Islet of Langerhans (tissue), 1 donor: ENCODE results near the gene CTAG2.
"Not testable (repeated sequence)": the region's sequence is repeated elsewhere in the genome, so short reads cannot be mapped to it uniquely, and the experiment has no call there.

Source experiments
- FAIRE-seq: peaks from one replicate; lab custom pipeline; 2011; peaks lifted over from hg19 to GRCh38; lab: Jason Lieb, UNC

CTAG2 gene

DNA sequence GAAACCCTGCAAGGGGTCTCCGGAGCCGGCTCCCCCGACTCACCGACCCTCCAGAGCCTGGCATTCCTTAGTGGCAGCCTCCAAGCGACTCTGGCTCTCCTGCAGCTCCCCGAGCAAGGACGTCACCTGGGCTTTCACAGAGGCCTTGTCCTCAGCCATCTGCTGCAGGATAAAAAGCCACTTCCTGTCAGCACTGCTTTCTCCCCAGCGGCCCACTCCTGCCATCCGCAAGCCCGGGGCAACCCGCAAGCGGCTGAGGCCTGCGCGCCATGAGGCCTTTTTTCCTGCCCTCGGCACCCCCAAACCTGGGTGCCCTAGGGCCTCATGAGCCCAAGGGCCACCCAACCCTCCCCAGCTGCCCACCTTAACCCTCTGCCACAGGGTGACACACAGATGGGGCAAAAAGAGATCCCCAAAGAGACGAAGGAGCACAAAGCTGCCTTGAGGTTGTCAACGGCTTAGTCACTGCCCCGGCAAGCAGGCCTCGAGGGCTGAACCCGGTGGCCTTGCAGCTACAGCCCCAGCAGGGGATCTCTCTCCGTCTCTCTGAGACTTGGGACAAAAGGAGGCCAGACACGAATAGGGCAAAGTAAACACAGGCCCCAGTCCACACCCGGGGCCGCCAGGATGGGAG lies 7.5 kb downstream of the CTAG2 start:
- not testable (repeated sequence) for FAIRE-seq

DNA sequence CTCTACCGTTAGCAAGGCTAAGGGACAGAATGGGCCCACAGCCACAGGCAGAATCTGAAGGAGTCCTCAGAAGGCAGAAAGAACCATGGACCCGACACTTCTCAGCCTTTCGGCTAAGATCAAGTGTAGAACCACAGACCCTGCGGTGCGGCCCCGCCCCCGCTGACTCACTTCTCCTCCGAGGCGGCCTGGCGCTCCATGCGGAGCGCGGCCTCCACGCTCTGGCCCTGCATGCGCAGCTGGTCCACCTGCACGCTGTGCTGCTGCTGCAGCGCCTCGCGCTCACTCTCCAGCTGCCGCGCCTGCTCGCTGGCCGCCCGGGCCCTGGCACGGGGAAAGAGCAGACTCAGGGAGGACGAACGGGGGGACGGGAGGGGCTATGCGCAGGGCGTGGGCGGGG lies 9.7 kb downstream of the CTAG2 start:
- not testable (repeated sequence) for FAIRE-seq

DNA sequence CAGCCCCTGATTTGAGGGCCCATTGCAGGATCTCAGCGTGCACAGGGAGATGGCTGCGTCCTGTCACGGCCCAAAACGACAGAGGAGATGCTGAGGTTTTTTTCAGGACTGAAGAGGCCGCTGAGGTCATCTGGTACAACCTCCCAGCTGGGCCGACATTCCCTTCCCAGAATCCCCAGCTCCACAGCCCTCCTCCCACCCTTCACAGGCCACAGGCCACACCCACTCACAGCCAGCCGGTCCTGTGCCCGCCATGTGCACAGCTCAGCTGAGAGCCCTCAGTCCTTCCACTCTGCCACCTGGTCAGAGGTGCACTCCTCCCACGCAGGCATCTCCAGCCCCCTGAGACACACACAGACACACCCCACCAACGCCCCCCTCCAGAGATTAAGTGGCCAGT lies 11.6 kb downstream of the CTAG2 start:
- not testable (repeated sequence) for FAIRE-seq

DNA sequence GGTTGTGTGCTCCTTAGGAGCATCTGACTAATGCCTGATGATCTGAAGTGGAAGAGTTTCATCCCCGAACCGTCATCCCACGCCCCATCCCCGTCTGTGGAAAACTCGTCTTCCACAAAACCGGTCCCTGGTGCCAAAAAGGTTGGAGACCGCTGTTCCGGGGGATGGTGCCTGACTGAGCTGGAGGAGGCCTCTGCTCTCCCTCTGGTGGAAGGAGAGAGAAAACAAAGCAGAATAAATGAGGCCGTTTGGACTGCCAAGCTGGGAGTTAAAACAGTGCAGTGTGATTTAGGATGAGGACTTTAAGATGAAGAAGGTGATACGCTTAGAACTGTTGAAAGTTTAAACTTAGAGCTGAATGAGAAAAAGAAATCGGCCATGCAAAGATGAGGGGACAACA lies 19.7 kb downstream of the CTAG2 start:
- not testable (repeated sequence) for FAIRE-seq

DNA sequence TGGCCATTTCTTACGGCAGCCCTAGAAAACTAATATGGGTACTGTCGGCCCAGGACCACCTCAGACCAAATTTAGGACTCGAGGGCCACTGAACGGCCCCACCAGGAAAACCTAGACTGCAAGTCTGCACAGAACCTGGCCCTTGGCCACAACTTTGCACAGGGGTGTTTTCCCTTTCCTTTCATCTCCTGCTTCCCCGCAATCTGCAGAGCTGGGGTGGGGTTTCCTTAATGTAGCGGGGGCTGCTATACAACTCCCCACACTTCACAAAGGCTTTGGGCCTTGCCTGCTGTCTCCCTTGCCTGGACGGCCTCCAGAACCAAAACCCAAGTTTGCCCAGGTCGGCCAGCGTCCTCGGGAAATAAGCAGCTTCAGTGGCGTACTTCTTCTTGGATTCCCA lies 22.4 kb downstream of the CTAG2 start:
- not testable (repeated sequence) for FAIRE-seq

DNA sequence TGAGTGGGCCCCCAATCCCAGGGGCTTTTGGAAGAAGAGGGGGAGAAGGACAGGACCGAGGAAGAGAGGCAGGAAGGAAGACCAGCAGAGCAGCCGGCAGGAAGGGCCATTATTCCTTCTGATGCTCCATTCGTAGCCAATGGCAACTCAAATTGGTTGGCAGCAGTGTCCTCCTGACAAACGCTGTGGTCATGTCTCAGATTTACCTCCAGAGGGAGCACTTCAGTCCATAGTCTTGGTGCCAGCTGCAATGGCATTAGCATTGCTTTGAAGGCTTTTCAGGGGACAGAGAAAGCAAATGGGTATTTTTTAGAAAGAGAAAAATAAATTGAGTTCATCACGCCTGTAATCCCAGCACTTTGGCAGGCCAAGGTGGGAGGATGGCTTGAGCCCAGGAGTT lies 24.4 kb downstream of the CTAG2 start:
- not testable (repeated sequence) for FAIRE-seq

DNA sequence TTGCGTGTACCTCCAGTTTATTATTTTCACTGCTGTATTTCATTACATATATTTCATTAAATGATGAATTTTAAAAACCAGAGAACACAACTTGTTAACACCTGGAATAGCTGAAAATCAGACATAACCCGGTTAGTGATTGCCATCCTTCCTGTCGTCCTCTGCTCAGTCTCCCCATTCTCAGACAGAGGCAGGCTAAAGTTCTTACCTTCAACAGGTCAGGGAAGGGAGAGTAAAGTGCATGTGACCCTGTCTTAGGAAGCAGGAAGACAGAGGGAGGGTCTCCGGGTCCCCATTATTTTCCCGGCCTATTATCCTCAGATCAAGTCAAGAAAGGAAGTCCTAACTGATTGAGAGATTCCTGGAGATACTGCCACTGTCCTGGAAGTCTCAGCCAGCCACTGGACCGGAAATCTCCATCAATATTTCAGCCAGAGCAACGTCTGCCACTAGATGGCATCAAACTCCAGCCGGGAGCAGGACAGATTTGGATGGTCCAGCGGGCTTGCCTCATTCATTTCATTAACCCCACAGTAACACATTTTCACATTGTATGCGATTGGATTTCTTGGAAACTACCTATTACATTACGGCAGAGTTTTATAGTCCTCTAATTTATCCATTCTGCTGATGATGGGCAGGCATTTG lies 32.5 kb downstream of the CTAG2 start:
- FAIRE-seq, result peak; percentile 81

DNA sequence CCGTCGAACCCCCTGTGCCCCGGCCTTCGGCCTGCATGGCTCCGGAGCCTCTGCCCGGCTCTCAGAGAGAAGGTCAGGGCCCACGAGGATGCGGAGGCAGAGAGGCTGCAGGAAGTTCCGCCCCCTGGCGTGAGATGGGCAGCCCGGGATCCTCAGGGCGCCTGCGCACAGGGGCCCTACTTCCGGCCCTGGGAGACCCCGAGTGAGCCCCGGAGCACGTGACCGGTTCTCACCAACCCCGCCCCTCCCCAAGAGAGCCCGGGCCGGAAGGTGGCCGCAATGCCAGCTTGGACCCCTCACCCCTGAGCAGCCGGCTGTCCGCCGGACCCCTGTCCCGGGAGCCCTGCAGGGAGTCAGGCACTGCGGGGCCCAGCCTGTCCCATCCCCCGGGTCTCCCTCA lies 34.2 kb downstream of the CTAG2 start, which contains the start of gene CTAG1B:
CTAG1B (minus strand) TSS at position 101 of the 400 bp plus-strand sequence; CDS start at position 37, 64 bp downstream.
- not testable (repeated sequence) for FAIRE-seq

DNA sequence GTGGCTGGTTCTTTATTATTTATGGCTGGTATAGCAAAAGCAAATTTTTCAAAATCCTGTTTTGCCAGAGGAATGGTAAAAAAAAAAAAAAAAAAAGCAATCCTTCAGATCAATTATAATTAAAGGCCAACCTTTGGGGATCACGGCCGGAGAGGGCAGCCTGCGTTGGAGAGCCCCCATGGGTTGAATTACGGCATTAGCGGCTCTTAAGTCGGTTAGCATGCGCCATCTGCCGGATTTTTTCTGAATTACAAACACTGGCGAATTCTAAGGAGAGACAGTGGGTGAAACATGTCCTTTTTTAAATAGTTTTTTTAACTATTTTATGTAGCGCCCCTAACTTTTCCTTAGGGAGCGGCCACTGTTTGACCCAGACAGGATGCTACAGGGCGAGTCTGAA lies 39.8 kb downstream of the CTAG2 start:
- not testable (repeated sequence) for FAIRE-seq

DNA sequence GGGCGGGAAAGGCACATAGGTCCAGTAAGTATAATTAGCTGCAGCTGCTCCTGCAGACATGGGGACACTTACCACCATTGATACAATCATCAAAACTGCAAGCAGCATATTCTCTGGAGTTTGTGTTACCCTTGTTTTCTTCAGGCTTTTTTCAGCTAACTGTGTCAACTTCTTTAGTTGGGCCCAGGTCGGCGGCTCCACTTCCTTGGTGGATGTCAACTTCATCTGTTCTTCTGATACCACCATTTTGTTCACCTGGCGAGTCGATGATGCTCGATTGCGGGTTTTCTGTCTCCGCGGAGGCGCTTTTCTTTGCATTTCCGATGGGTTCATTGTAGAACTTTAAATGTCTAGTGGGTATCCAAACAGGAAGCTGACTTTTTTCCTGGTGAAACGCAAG lies 42.2 kb downstream of the CTAG2 start:
- FAIRE-seq, result not testable (repeated sequence)

DNA sequence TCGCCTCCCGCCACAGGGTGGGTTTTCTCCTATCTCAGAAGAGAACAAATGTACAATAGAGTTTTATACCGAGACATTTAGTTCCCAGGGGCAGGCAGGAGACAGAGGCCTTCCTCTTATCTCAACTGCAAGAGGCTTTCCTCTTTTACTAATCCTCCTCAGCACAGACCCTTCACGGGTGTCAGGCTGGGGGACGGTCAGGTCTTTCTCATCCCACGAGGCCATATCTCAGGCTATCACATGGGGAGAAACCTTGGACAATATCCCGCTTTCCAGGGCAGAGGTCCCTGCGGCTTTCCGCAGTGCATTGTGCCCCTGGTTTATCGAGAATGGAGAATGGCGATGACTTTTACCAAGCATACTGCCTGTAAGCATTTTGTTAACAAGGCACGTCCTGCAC lies 44.6 kb downstream of the CTAG2 start:
- FAIRE-seq, result not testable (repeated sequence)

DNA sequence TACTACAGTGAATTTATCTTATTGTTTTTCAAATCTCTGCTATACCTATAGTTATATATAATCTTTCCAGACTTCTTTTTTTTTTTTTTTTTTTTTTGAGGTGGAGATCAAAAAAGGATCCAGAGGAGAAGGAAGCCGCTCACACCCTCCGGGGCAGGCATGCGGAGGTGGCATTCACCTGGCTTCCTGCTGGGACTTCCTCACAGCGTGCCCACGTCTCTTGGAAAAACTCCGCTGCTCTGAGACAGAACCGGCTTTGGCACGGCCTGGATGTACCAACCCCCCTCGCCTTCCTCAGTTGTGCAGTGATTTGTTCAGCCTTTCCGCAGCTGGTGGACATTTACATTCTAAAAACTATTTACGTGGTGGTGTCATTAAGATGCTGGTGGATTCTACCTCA lies 45.4 kb downstream of the CTAG2 start:
- not testable (repeated sequence) for FAIRE-seq

DNA sequence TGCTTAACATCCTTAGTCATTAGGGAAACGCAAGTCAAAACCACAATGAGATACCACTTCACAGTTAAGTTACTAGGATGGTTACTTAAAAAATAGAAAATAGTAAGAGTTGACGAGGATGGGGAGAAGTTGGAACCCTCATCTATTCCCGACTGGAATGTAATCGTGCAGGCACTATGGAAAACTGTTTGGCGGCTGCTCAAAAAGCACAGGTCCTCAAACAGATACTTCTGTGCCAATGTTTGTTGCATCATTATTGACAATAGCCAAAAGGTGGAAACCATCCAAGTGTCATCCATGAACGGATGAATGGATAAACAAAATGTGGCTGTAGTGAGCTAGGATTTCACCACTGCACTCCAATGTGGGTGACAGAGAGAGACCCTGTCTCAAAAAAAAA lies 46.0 kb downstream of the CTAG2 start:
- FAIRE-seq, result no peak

DNA sequence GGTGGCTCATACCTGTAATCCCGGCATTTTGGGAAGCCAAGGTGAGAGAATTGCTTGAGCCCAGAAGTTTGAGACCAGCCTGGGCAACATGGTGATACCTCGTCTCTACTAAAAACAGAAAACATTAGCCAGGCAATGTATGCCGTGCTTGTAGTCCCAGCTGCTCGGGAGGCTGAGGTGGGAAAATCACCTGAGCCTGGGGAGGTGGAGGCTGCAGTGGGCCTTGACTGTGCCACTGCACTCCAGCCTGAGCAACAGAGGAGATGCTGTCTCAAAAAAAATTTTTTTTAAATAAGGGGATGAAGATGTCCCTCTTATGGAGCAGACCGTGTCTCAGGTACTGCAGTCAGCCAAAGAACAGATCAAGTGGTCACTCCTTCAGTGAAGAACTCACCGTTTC lies 47.8 kb downstream of the CTAG2 start:
- FAIRE-seq, result no peak

DNA sequence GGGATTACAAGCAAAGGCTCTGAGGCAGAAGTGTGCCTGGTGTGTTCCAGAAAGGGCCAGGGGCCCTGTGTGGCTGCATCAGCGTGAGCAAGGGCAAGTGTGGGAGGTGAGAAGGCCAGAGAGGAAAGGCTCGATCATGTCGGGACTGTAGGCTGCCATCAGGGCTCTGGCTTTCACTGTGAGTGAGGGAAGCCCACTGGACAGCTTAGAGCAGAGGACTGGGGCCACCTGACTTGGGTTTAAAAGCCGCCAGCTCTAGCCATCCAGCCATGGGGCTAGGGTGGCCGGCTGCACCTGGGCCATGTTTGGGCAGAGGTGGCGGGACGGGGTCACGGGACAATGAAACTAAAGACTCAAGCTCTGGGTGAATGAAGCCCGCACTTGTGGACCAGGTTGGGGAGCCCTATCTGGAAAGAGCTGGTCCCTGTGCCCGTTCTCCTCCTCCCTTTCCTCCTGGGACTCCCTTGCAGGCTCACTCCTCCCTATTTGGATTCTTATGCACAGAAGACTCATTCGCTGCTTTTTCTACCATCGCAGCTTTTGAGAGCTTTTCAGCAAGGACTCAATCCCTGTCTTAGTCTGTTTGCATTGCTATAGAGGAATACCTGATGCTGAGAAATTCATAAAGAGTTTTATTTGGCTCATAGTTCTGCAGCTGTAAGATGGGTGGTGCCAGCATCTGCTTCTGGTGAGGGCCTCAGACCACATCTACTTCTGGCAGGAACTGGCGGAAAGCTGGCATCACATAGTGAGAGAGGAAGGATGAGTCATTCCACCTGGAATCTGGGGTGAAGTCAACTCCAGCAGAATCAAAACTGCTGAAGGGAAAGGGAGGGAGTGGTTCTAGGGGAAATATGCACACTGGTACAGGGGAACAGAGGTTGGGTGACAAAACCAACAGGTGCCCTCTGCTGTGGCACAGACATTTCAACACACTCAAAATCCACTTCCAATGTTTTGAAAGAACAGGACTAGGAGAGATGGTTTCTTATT lies 49.6 kb downstream of the CTAG2 start:
- FAIRE-seq, result no peak

DNA sequence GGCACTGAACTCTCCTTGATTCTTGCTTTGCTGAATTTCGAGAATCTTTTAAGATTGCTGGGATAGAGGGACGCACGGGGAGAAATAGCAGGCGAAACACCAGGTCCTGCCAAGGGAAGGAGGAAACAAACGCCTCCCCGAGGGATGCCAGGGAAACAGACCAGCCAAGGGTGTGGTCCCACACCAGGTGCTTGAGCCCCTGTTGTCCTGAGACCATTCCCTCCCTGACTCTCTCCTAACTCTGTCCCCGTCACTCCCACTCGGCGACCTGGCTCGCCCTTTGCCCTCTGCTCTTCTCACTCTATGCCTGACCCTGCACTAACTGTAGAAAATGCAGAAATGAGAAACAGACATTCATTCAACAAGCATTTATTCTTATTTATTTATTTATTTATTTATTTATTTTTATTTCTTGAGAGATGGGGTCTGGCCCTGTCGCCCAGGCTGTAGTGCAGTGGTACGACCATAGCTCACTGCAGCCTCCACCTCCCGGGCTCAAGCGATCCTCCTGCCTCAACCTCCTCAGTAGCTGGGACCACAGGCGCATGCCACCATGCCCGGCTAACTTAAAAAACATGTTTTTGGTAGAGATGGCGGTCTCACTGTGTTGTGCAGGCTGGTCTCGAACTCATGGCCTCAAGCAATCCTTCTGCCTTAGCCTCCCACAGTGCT lies 50.5 kb downstream of the CTAG2 start:
- FAIRE-seq, result no peak

DNA sequence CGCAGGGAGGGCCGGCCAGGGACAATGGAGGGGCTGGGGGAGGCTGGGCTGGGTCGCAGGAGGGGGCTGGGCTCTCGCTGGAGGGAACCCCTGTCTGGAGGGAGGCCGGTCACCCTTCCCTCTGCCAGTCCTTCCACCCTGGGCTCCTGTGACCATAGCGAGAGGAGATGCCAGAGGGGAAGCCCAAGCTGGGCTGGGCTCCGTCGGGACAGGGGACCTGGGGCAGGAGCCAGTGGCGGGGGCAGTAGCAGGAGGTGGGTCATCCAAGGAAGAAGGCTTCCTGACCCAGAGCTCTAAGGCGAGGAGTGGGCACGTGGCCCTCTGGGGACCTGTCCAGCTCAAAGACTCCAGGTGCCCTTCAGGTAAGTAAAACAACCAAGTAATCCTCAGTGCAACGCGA lies 51.2 kb downstream of the CTAG2 start:
- no peak for FAIRE-seq
